ENCODE results near the gene HOXB5. TPM values are rescaled to one million over a fixed set of nuclear protein-coding genes. Genes with fewer than 3 reads are reported as not detected.

The HOXB5 gene
- total RNA-seq (under 1 TPM in 1 of 10 donors, not detected in 9; 0.18 TPM), polyA plus RNA-seq (under 1 TPM; 0.06 to 0.15 TPM)
- long read RNA-seq, donor 1 = 0 reads
- long read RNA-seq, donor 2 = 0 reads
- long read RNA-seq, donor 3 = 0 reads

DNA sequence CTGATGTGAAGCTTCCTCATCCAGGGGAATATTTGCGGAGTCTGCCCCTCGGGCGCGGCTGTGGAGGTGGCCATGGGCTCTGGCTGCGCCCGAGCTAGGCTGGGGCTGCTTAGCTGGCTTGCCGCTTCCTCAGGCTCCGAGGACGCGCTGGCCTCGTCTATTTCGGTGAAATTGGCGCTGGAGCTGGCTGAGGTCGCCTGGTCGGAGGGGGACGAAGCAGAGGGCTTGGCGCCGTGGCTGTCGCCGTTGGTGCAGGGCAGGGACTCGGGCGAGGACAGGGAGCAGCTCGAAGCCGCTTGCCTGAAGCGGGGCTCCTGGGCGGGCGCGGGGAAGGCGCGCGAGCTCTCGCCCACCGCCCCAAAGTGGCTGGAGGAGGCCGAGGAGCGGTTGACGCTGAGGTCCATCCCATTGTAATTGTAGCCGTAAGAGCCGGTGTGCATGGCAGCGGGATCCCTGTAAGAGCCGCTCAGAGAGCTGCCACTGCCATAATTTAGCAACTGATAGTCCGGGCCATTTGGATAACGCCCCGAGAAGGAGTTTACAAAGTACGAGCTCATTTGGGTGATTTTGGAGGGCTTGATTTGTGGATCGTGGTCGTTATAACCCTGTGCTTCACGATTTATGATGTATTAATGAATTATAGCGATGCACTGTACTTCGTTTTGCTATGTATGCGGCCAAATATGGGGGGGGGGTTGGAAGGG lies at the start of gene HOXB5:
Gene HOXB5, minus strand, starts transcription at position 654 of the 704 bp plus-strand sequence. Its CDS starts 97 bp downstream, at position 557.
- intact Hi-C loops (cut with DNase I) = loop anchor here in 6 of 10 donors (5.0 to 10.0 kb wide), 5 partner anchors 101 to 258 kb away; no protein-coding TSS in a partner anchor
- H3K27ac ChIP-seq = peak within 1 kb of the TSS in 2 of 10 donors; percentile 6 to 29
- H3K27me3 ChIP-seq = peaks cover 51 to 100% (median 100%) of the 10 kb centered on the region in 7 donors
- peak in 1 of 8 donors; percentile 16 for ATAC-seq
- no peaks in the 10 kb centered on the region for H3K9me3 ChIP-seq
- TF ChIP-seq, protein P1, sequence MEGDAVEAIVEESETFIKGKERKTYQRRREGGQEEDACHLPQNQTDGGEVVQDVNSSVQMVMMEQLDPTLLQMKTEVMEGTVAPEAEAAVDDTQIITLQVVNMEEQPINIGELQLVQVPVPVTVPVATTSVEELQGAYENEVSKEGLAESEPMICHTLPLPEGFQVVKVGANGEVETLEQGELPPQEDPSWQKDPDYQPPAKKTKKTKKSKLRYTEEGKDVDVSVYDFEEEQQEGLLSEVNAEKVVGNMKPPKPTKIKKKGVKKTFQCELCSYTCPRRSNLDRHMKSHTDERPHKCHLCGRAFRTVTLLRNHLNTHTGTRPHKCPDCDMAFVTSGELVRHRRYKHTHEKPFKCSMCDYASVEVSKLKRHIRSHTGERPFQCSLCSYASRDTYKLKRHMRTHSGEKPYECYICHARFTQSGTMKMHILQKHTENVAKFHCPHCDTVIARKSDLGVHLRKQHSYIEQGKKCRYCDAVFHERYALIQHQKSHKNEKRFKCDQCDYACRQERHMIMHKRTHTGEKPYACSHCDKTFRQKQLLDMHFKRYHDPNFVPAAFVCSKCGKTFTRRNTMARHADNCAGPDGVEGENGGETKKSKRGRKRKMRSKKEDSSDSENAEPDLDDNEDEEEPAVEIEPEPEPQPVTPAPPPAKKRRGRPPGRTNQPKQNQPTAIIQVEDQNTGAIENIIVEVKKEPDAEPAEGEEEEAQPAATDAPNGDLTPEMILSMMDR (IDR thresholded peaks at IDR 0.05) = no peak
- 2% methylated on average over 50 of the region's 50 CpGs for WGBS, 2 donors
- peak within 1 kb of the TSS in 8 of 10 donors; percentile 15 to 40 (median 28) for H3K4me3 ChIP-seq
- no peak for DNase-seq
- H3K36me3 ChIP-seq = no peaks in the 10 kb centered on the region
- H3K4me1 ChIP-seq = peaks cover 3 to 49% (median 21%) of the 10 kb centered on the region in 9 donors

DNA sequence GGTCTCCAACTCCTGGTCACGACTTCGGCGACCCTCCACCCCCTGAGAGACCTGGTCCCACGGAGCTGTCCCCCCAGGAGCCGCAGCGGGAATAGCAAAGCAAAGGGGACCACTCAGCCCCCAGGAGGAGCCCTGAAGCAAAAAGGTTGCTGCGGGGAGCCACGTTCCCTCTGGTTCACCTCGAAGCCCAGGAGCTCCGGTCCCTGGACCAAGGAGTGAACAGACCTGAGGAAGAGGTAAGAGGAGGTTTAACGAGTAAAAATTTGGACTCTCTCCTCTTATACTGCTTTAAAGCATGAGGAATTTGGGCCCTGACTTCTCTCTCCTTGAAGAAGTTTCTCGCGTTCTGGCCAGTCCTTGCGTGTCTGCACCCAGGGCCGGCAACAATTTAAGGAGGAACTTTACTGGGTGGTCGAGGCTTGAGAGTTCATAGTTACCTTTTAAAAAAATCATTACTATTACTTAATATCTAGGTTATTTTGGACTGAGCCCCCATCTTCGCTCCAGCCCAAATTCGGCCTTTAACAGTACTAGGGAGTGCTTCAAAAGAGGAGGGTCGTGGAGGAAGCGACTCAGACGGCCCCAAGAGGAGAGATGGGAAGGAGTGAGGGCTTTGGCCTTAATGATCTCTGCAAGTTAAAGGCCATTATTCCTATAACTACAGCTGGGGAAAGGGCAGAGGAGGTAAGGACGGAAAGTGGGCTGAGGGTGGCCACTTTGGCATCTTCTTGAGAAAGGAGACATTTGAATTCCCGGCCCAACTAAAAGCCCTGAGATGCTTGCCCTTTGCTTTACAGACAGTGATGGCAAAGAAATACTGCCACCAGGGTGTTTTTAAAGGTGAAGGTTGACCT lies 49.5 kb upstream of the HOXB5 start:
- H3K36me3 ChIP-seq = no peaks in the 10 kb centered on the region
- H3K4me3 ChIP-seq = no peak overlapping the region
- DNase-seq = no peak
- TF ChIP-seq, protein P1 (IDR thresholded peaks at IDR 0.05) = no peak
- H3K27me3 ChIP-seq = peaks cover 44 to 100% (median 100%) of the 10 kb centered on the region in 7 donors
- H3K4me1 ChIP-seq = peaks cover 0 to 20% (median 4%) of the 10 kb centered on the region in 9 donors
- ATAC-seq = no peak
- intact Hi-C loops (cut with DNase I) = no loop called here
- no peak overlapping the region for H3K27ac ChIP-seq
- no peaks in the 10 kb centered on the region for H3K9me3 ChIP-seq
- 16 to 24% methylated on average over 23 of the region's 23 CpGs for WGBS, 2 donors

DNA sequence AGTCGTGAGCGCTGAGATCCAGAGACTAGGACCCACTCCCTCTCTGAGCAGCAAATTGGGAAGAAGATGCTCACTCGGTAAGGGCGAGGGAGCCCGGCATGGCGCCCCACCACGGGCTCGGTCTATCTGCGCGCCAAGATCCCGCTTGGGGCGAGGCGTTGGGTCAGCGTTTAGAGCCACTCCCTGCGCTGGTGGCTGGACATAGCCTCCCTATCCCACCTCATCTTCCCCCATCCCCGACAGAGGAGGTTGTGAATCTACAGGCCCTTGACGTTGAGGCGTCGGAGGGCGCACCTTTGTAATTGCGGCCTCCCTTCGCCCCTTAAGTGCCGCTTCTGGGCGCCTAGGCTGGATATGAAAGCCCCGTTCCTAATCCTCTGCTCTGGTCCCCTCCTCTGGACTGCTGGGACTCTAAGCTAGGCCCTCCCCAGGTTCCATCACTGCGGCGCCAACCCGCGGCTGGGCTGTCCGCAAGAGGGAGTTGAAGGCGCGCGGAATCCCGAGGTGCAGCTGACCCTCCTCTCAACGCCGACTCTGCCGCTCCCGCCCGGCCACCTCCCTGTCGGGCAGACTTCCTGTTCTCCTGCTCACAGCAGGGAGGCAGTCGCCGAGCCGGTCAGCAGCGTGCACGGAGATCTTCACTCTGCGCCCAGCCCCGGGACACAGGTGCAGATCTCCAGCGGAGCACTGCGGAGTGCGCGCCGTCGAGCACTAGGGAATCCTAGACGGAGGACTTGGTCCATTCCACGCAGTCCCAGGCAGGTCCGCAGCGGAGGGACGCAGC lies 48.7 kb upstream of the HOXB5 start:
- no peak for DNase-seq
- Histone ChIP-seq H3K36me3 (no peaks in the 10 kb centered on the region), H3K27ac (no peak overlapping the region), H3K27me3 (peaks cover 44 to 100% (median 100%) of the 10 kb centered on the region in 7 donors), H3K9me3 (no peaks in the 10 kb centered on the region), H3K4me1 (peaks cover 0 to 13% (median 3%) of the 10 kb centered on the region in 9 donors), H3K4me3 (no peak overlapping the region)
- TF ChIP-seq, protein P1 (IDR thresholded peaks at IDR 0.05) = no peak
- no peak for ATAC-seq
- WGBS, 2 donors = 3 to 6% methylated on average over 58 of the region's 58 CpGs
- intact Hi-C loops (cut with DNase I) = no loop called here
